ENCODE data around the gene FAM241B. TPM values are rescaled to one million over a fixed set of nuclear protein-coding genes. Genes with fewer than 3 reads are reported as not detected.

FAM241B gene
- total RNA-seq, 1 experiment from 2014 or later, result 13.7 TPM

DNA sequence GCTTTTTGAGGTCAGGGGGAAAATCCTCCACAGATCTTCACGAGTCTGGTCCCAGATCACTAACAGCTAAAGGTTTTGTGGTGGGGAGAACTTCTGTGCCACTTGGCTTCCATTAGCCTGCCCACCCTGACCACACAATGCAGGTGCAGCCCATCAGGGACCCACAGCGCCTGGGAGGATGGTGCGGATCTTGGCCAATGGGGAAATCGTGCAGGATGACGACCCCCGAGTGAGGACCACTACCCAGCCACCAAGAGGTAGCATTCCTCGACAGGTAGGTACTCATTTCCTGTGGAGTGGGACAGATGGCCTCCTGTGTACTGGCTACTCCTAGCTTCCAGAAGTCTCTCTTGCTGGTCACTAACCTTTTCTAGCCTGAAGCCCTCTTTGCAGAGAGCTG, 1.5 kb downstream of the FAM241B start:
- no CpG with 5 or more reads among the region's 7 CpGs for WGBS (ENCODE audit: extremely low coverage, insufficient read length, low lambda C conversion rate)
- H3K4me2 ChIP-seq (ENCODE audit: insufficient read depth, insufficient read length, low read length), result no peak overlapping the region
- H3K4me1 ChIP-seq (ENCODE audit: insufficient read depth, low read length), result peaks cover 5% of the 10 kb centered on the region; the same call in 1 of the 2 replicates
- no peak overlapping the region for H3K56ac ChIP-seq (ENCODE audit: insufficient read length, low read depth, low read length)
- peaks cover 36% of the 10 kb centered on the region for H3K27me3 Mint-ChIP-seq (ENCODE audit: low read depth)
- H4K91ac ChIP-seq (ENCODE audit: insufficient read length, low read depth, low read length), result no peak overlapping the region
- no peaks in the 10 kb centered on the region for H3K9me3 ChIP-seq (ENCODE audit: control insufficient read depth, low read depth, low read length)
- H4K20me1 ChIP-seq (ENCODE audit: control insufficient read depth, insufficient read depth, insufficient read length), result no peaks in the 10 kb centered on the region
- no peak overlapping the region for H2BK15ac ChIP-seq (ENCODE audit: low read depth, low read length)
- H3K9me3 Mint-ChIP-seq, result no peaks in the 10 kb centered on the region
- no peak overlapping the region for H3T11ph ChIP-seq (ENCODE audit: low read length)
- H3K23ac ChIP-seq (ENCODE audit: insufficient read length, low read depth, low read length), result no peak overlapping the region
- H4K5ac ChIP-seq (ENCODE audit: insufficient read length, low read depth, low read length), result no peak overlapping the region
- H2BK20ac ChIP-seq (ENCODE audit: low read depth, low read length, poor library complexity, severe bottlenecking), result no peak overlapping the region
- H3K79me1 ChIP-seq (ENCODE audit: insufficient read depth, low read depth, low read length, poor library complexity, severe bottlenecking), result peaks cover 5% of the 10 kb centered on the region
- peak; percentile 20 for DNase-seq
- no peak overlapping the region for H2AK5ac ChIP-seq (ENCODE audit: insufficient read length, low read length)
- peaks cover 8 to 16% of the 10 kb centered on the region in 2 experiments for H3K4me1 Mint-ChIP-seq
- H2BK12ac ChIP-seq (ENCODE audit: insufficient read length, low read depth, low read length), result no peak overlapping the region
- TF ChIP-seq, protein P1, sequence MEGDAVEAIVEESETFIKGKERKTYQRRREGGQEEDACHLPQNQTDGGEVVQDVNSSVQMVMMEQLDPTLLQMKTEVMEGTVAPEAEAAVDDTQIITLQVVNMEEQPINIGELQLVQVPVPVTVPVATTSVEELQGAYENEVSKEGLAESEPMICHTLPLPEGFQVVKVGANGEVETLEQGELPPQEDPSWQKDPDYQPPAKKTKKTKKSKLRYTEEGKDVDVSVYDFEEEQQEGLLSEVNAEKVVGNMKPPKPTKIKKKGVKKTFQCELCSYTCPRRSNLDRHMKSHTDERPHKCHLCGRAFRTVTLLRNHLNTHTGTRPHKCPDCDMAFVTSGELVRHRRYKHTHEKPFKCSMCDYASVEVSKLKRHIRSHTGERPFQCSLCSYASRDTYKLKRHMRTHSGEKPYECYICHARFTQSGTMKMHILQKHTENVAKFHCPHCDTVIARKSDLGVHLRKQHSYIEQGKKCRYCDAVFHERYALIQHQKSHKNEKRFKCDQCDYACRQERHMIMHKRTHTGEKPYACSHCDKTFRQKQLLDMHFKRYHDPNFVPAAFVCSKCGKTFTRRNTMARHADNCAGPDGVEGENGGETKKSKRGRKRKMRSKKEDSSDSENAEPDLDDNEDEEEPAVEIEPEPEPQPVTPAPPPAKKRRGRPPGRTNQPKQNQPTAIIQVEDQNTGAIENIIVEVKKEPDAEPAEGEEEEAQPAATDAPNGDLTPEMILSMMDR (conservative IDR thresholded peaks at IDR 0.05), result no peak
- H3K23me2 ChIP-seq (ENCODE audit: insufficient read length, low read depth, low read length, poor library complexity, severe bottlenecking), result no peaks in the 10 kb centered on the region
- peaks cover 16 to 26% (median 23%) of the 10 kb centered on the region in 3 experiments for H3K36me3 Mint-ChIP-seq (ENCODE audit: insufficient read depth in 1 of 3, low read depth in 3 of 3)
- no peak overlapping the region for H3K27ac Mint-ChIP-seq
- H2AFZ ChIP-seq (ENCODE audit: low read length), result no peak overlapping the region
- H4K8ac ChIP-seq (replicated peaks; ENCODE audit: insufficient read length, low read depth, low read length), result no peak overlapping the region
- no peak overlapping the region for H3K27ac ChIP-seq (ENCODE audit: insufficient read length, low read depth, low read length)
- H3K4ac ChIP-seq (ENCODE audit: low read depth, low read length), result no peak overlapping the region
- H2BK120ac ChIP-seq (ENCODE audit: low read depth, low read length, poor library complexity, severe bottlenecking), result no peak overlapping the region
- no peak overlapping the region for H2BK5ac ChIP-seq (ENCODE audit: insufficient read length, low read length)
- H3K9ac ChIP-seq (ENCODE audit: extremely low read depth, insufficient read length, low read length), result no peak overlapping the region
- no peak overlapping the region for H3K18ac ChIP-seq (ENCODE audit: insufficient read length, low read depth, low read length)
- peak overlapping the region; percentile 69 to 81; a peak in 4 of 5 replicates for H3K4me3 Mint-ChIP-seq
- no peaks in the 10 kb centered on the region; the same call in 1 of the 2 replicates for H3K79me2 ChIP-seq (ENCODE audit: insufficient read depth, low read length)
- H3K14ac ChIP-seq (ENCODE audit: insufficient read depth, low read length), result no peak overlapping the region
- no peaks in the 10 kb centered on the region for H3K27me3 ChIP-seq (ENCODE audit: insufficient read depth, low read length)

All from H9 (cell line).